ENCODE results near the gene VAPB. TPM values are rescaled to one million over a fixed set of nuclear protein-coding genes. Genes with fewer than 3 reads are reported as not detected.

VAPB gene
- total RNA-seq, 2 donors from 2014 or later, result 56.5 to 57.3 TPM

GRCh38 chr20:58428364-58428763 lies 39.3 kb downstream of the VAPB start:
- intact Hi-C loops (cut with DNase I), result no loop called here
- DNase-seq (no peak), ATAC-seq (no peak)

GRCh38 chr20:58429303-58429702 lies 40.3 kb downstream of the VAPB start:
- intact Hi-C loops (cut with DNase I), result no loop called here
- no peak for DNase-seq
- no peak for ATAC-seq

GRCh38 chr20:58431134-58431533 lies 42.1 kb downstream of the VAPB start:
- ATAC-seq (no peak), DNase-seq (no peak)
- intact Hi-C loops (cut with DNase I), result no loop called here

GRCh38 chr20:58432186-58432954 lies 43.3 kb downstream of the VAPB start:
- peak in 1 of 2 donors; percentile 76 for ATAC-seq
- intact Hi-C loops (cut with DNase I), result no loop called here
- no peak for DNase-seq

- DNase-seq (no peak), ATAC-seq (no peak)
- intact Hi-C loops (cut with DNase I), result no loop called here
These were observed 44.1 kb downstream of the VAPB start for GRCh38 chr20:58433029-58433647.

GRCh38 chr20:58433759-58434158 lies 44.7 kb downstream of the VAPB start:
- no peak for DNase-seq
- peak in 1 of 2 donors; percentile 93 for ATAC-seq
- intact Hi-C loops (cut with DNase I), result no loop called here

- ATAC-seq, result no peak
- intact Hi-C loops (cut with DNase I), result no loop called here
- no peak for DNase-seq
These were observed 45.3 kb downstream of the VAPB start for GRCh38 chr20:58434326-58434725.

GRCh38 chr20:58435237-58435636 lies 46.2 kb downstream of the VAPB start:
- intact Hi-C loops (cut with DNase I), result no loop called here
- no peak for DNase-seq
- no peak for ATAC-seq

- DNase-seq (no peak), ATAC-seq (no peak)
- intact Hi-C loops (cut with DNase I), result no loop called here
These were observed 48.0 kb downstream of the VAPB start for GRCh38 chr20:58436868-58437645.

- ATAC-seq (no peak), DNase-seq (no peak)
- intact Hi-C loops (cut with DNase I), result no loop called here
These were observed 50.2 kb downstream of the VAPB start for GRCh38 chr20:58438970-58439808.

- intact Hi-C loops (cut with DNase I), result no loop called here
These were observed 51.2 kb downstream of the VAPB start for GRCh38 chr20:58440021-58440767.

GRCh38 chr20:58441723-58442122 lies 52.7 kb downstream of the VAPB start:
- intact Hi-C loops (cut with DNase I), result no loop called here
- ATAC-seq, result no peak
- no peak for DNase-seq

More at GRCh38 chr20:58440021-58440767, 51.2 kb downstream of the VAPB start:
- ATAC-seq (peak; percentile 50 to 68), DNase-seq (no peak)

- no peak for DNase-seq
- intact Hi-C loops (cut with DNase I), result loop anchor here in 1 of 2 donors (5.0 kb wide), 1 partner anchor 208 kb away; no protein-coding TSS in a partner anchor
- ATAC-seq, result no peak
These were observed 55.8 kb downstream of the VAPB start for GRCh38 chr20:58444746-58445255.

- intact Hi-C loops (cut with DNase I), result loop anchor here in 1 of 2 donors (5.0 kb wide), 1 partner anchor 209 kb away; no protein-coding TSS in a partner anchor
- DNase-seq (no peak), ATAC-seq (no peak)
These were observed 57.4 kb downstream of the VAPB start for GRCh38 chr20:58446264-58446959.

GRCh38 chr20:58446960-58447265 lies 57.9 kb downstream of the VAPB start:
- ATAC-seq (no peak), DNase-seq (no peak)
- intact Hi-C loops (cut with DNase I), result loop anchor here in 1 of 2 donors (5.0 kb wide), 1 partner anchor 210 kb away; no protein-coding TSS in a partner anchor

- DNase-seq (no peak), ATAC-seq (peak; percentile 30 to 68)
- intact Hi-C loops (cut with DNase I), result loop anchor here in 1 of 2 donors (5.0 kb wide), 1 partner anchor 210 kb away; no protein-coding TSS in a partner anchor
These were observed 58.7 kb downstream of the VAPB start for GRCh38 chr20:58447511-58448391.

All from left cardiac atrium (tissue), 4 donors.